C4-2B (cell line): ENCODE measurements around the gene TAGAP.

Experiments used
- H3K27ac ChIP-seq: fragments of 450-650 bp; 2 replicates; pipeline ENCODE4 v1.5.1; 2017
- CTCF ChIP-seq: fragments of 450-650 bp; conservative IDR thresholded peaks from 2 replicates; pipeline ENCODE4 v1.5.1; 2017; ENCODE audit warnings: mild to moderate bottlenecking
- ZFX ChIP-seq: fragments of 450-650 bp; IDR thresholded peaks from 2 replicates; pipeline ENCODE4 v1.6.1; 2017

The TAGAP gene

GRCh38 chr6:159065759-159066329 lies 21.1 kb upstream of the TAGAP start:
- TF ChIP-seq CTCF: no peak
- TF ChIP-seq ZFX: no peak
- H3K27ac ChIP-seq: no peak overlapping the region

GRCh38 chr6:159065091-159065490 lies 20.3 kb upstream of the TAGAP start:
- TF ChIP-seq CTCF (no peak), ZFX (no peak)
- H3K27ac ChIP-seq: no peak overlapping the region

- TF ChIP-seq ZFX (no peak), CTCF (no peak)
- H3K27ac ChIP-seq: no peak overlapping the region
Measured at GRCh38 chr6:159064477-159064876, 19.7 kb upstream of the TAGAP start.

GRCh38 chr6:159063549-159063948 lies 18.8 kb upstream of the TAGAP start:
- no peak overlapping the region for H3K27ac ChIP-seq
- TF ChIP-seq CTCF: no peak
- no peak for TF ChIP-seq ZFX

GRCh38 chr6:159062976-159063375 lies 18.2 kb upstream of the TAGAP start:
- H3K27ac ChIP-seq: no peak overlapping the region
- TF ChIP-seq CTCF: no peak
- no peak for TF ChIP-seq ZFX

- no peak for TF ChIP-seq CTCF
Measured at GRCh38 chr6:159062564-159062945, 17.8 kb upstream of the TAGAP start.

GRCh38 chr6:159061805-159062563 lies 17.2 kb upstream of the TAGAP start:
- no peak overlapping the region for H3K27ac ChIP-seq
- no peak for TF ChIP-seq CTCF
- TF ChIP-seq ZFX: no peak

More at GRCh38 chr6:159062564-159062945, 17.8 kb upstream of the TAGAP start:
- no peak overlapping the region for H3K27ac ChIP-seq
